ENCODE data around the gene TMEM125.

Gene TMEM125

GRCh38 chr1:43269627-43270375 lies at the start of gene TMEM125:
TMEM125 (plus strand) TSS chr1:43269983; CDS start chr1:43272723, 2,740 bp downstream.
- no peak for DNase-seq (ENCODE audit: low spot score)

DNA sequence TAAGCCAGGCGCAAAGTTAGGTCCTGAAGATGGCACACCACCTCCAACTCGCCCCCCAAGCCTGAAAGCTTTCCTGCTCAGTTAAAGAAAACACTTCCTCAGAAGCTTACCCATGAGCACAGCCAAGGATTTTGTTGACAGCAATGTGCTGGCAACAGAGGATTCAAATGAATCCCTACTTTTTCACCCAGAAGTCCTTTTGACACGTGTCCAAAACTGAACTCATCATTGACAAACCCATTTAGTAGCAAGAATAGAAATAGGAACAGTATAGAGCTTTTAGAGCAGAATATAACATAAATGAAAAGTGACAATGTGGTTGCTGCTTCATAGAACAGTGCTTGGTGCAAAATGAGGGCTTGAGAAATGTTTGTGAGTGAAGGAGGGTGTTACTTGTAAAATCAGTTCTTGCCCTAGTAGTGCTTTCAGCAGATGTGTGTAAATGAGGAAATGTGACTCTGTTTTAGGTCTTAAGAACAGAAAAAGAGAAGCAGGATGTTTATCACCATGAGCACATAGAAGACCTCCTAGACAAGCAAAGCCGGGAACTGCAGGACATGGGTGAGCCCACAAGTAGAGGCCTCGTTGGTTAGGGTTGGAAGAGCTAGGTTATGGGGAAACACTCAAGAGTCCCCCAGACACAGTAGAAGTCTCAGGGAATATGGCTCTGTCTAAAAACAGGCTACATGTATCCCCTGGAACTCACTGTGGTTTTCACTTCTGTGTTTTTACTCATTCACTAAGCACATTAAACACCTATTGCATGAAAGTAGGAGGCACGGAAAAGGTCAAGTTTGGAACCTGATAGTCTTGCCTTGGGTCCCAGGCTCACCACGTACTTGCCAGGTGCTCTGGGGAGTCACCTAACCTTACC lies 48.6 kb upstream of the TMEM125 start:
- DNase-seq (ENCODE audit: low spot score) = no peak

- DNase-seq (ENCODE audit: low spot score) = no peak
Measured at GRCh38 chr1:43221797-43222196, 48.0 kb upstream of the TMEM125 start.

- no peak for DNase-seq (ENCODE audit: low spot score)
Measured at GRCh38 chr1:43222879-43223278, 46.9 kb upstream of the TMEM125 start.

GRCh38 chr1:43225168-43225567 lies 44.6 kb upstream of the TMEM125 start:
- no peak for DNase-seq (ENCODE audit: low spot score)

DNA sequence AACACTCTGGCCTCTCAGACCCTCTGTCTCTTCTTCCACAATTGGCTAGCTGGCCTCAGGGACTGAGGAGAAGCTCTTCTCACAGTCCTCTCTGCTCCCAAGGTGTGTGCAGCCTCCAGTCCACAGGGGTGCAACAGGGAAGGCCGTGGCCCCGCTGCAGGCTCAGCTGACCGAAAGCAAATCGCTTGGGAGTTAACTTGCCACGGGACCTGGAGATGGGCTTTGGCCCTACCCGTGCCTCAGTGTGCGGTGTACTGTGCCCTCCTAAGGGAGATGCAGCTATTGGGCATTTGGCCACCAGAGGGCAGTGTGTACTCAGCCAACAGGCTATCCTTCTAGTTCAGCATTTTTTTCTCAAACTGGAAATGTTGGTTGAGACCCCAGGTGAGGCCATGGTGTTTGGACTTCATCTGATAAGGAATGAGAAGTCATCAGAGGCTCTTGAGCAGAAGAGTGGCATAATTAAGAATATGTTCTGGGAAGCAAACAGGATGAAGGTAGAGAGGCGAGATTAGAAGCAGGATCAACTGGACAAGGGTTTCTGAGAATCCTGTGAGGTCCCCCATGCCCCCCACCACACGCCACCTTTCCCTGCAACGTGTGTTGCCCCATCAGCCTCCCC lies 42.5 kb upstream of the TMEM125 start:
- peak; percentile 57 for DNase-seq (ENCODE audit: low spot score)

DNA sequence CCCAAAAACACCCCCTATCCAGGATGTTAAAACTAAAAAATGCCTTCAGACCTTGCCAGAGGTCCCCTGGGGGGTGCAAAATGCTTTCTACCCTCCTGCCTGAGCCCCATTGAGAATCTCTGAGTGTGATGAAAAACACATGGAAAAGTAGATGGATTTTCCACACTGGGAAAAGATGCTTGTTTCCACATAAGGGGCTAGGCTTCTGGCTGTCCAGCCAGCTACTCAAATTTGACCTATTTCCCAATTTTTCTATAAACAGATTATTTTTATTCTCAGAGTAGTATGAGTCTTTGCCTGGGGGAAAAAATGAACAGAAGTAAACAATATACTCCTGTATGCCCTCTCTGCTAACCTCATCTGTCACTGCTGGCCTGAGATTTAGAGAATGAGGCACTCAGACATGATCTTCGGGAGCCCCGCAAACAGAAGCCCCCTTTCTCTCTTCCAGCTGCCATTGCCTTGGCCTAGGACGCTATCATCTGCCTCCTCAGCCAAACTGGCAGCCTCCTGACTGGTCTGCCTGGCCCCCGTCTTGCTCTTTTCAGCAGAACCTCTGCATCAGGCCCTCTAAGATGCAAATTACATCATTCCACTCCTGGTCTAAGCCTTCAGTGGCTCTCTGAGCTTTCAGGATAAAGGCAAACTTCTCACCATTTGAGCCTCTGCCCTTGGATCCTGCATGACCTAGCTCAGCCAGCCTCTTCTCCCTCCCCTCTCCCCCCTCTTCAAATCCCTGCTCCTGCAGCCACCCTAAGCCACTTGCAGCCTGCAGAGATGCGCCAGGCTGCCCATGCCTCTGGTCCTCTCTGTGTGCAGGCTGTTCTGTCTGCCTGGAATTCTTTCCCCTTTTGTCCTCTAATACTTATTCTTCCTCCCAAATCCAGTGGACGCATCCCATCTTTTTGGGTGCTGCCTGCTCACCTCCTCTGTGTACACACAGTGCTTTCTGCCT lies 39.7 kb upstream of the TMEM125 start:
- no peak for DNase-seq (ENCODE audit: low spot score)

DNA sequence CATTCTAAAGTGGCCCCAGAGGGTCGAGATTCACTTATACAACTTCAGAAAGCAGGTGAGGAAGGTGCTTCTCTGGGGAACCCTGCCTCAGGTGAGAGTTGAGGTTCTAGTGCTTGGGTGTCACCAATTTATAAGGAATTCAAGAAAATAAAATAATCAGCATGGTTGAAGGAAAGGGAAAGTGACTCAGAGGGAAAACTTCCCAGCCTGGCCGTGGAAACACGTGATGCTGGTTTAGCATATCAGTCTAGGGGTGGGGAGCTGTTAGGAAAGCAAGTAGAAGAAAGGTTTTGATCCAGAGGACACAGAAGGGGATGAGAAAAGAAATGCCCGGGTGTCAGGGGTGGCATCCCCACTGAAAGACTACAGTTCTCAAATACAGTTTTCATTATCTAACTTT lies 37.7 kb upstream of the TMEM125 start:
- no peak for DNase-seq (ENCODE audit: low spot score)

DNA sequence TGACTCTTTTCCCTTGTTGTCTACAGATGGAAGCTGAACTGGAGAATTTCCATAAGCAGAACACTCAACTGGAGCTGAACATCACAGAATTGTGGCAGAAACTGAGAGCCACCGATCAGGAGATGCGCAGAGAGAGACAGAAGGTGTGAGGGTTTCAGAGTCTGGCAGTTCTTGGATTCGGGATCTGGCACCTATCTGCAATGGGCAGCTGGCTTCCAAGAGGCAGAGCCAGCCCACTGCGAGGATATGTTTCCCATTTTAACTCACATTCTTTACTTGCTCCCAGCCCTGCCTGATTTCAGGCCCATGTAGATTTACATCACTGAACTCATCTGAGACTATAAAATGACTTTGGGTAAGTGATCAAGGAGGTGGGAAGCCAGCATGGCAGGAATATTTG lies 37.3 kb upstream of the TMEM125 start:
- DNase-seq (ENCODE audit: low spot score) = no peak

GRCh38 chr1:43233631-43234030 lies 36.2 kb upstream of the TMEM125 start:
- DNase-seq (ENCODE audit: low spot score) = no peak

DNA sequence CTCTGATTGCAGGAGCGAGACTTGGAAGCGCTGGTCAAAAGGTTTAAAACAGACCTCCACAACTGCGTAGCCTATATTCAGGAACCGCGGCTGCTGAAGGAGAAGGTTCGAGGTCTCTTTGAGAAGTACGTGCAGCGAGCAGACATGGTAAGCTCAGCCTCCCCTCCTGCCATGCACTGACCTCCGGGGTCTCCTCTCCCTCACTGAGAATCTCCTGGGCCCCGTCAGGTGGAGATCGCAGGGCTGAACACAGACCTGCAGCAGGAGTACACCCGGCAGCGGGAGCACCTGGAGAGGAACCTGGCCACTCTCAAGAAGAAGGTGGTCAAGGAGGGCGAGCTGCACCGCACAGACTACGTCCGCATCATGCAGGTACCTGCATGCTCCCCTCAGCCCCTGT lies 35.5 kb upstream of the TMEM125 start:
- no peak for DNase-seq (ENCODE audit: low spot score)

DNA sequence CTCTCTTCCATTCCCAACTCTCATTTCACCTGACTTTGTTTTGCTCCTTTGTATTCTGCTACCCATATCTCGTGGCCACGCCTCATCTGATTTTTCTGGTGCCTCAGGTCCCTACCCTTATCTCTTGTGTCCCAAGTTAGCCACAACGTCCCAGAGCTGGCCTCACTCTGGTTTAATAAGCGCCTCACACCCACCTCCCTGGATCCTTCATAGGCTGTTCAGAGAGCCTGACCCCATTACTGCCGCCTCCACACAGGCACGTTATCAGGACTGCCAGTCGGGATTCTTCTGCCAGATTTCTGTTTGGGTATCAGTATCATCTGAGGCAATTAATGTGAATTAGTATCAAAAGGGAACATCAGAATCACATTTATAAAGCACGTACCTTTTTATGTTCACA lies 34.7 kb upstream of the TMEM125 start:
- DNase-seq (ENCODE audit: low spot score) = no peak

DNA sequence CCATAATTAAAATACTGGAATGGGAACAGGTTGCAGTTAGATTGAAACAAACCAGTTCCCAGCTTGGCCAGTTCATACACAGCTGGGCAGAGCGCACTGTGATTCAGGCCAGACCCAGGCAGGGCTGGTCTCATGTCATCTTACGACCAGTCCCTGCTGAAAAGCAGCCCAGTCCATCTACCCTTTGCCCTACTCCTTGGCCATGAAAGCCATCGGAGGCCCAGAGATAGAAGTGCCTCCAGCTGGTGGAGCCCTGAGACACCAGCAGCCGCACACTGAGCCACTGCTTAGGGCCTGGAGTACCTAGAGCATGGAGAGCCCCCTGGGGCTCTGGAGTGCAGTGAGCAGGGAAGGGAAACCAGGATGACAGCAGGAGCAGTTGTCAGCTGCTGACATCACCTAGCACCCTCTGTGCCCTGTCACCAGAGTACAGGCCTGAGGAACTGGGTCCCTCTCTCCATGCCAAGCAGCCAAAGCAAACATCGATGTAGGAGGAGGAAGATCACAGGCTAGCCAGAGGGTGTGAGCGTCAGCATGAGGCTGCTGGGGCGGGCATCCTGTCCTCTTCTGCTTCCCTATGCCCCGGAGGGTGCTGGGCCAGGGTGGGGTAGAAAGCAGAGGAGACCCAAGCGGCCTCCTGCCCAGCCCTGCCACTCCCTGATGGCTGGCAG lies 34.2 kb upstream of the TMEM125 start:
- no peak for DNase-seq (ENCODE audit: low spot score)

- DNase-seq (ENCODE audit: low spot score) = no peak
Measured at GRCh38 chr1:43237121-43237520, 32.7 kb upstream of the TMEM125 start.

- DNase-seq (ENCODE audit: low spot score) = peak; percentile 73
Measured at GRCh38 chr1:43238085-43238484, 31.7 kb upstream of the TMEM125 start.

- no peak for DNase-seq (ENCODE audit: low spot score)
Measured at GRCh38 chr1:43238991-43239469, 30.8 kb upstream of the TMEM125 start.

GRCh38 chr1:43239484-43239883 lies 30.3 kb upstream of the TMEM125 start:
- DNase-seq (ENCODE audit: low spot score) = no peak

- no peak for DNase-seq (ENCODE audit: low spot score)
Measured at GRCh38 chr1:43241413-43241836, 28.4 kb upstream of the TMEM125 start.

GRCh38 chr1:43243299-43243698 lies 26.5 kb upstream of the TMEM125 start:
- DNase-seq (ENCODE audit: low spot score) = no peak

GRCh38 chr1:43246466-43247213 lies 23.1 kb upstream of the TMEM125 start:
- no peak for DNase-seq (ENCODE audit: low spot score)

Data from HuH-7.5 (cell line).